Measurements from ENCODE around the gene RHOXF2. TPM values are rescaled to one million over a fixed set of nuclear protein-coding genes. Genes with fewer than 3 reads are reported as not detected.
"Not testable (repeated sequence)": the region's sequence is repeated elsewhere in the genome, so short reads cannot be mapped to it uniquely, and the experiment has no call there.

RHOXF2 gene
- total RNA-seq, 1 donor from 2014 or later = not detected

- Mint-ChIP-seq H3K36me3 (ENCODE audit: low read depth, unreplicated experiment) (no peaks in the 10 kb centered on the region), H3K27ac (ENCODE audit: unreplicated experiment) (no peak overlapping the region), H3K27me3 (ENCODE audit: unreplicated experiment) (peaks cover 1% of the 10 kb centered on the region), H3K4me1 (ENCODE audit: unreplicated experiment) (peaks cover 5% of the 10 kb centered on the region), H3K4me3 (ENCODE audit: unreplicated experiment) (no peak overlapping the region), H3K9me3 (ENCODE audit: unreplicated experiment) (no peaks in the 10 kb centered on the region)
- TF ChIP-seq CTCF (IDR thresholded peaks at IDR 0.05; ENCODE audit: unreplicated experiment) = no peak
- no peak for DNase-seq (ENCODE audit: low spot score)
These were observed 33.0 kb upstream of the RHOXF2 start for GRCh38 chrX:120125444-120125843.

GRCh38 chrX:120128306-120128846, 30.0 kb upstream of the RHOXF2 start:
- H3K36me3 Mint-ChIP-seq (ENCODE audit: low read depth, unreplicated experiment); H3K27me3 Mint-ChIP-seq (ENCODE audit: unreplicated experiment); H3K27ac Mint-ChIP-seq (ENCODE audit: unreplicated experiment); H3K9me3 Mint-ChIP-seq (ENCODE audit: unreplicated experiment); DNase-seq (ENCODE audit: low spot score); H3K4me1 Mint-ChIP-seq (ENCODE audit: unreplicated experiment); H3K4me3 Mint-ChIP-seq (ENCODE audit: unreplicated experiment): not testable (repeated sequence)

GRCh38 chrX:120136128-120136527, 22.3 kb upstream of the RHOXF2 start:
- Mint-ChIP-seq H3K27me3 (ENCODE audit: unreplicated experiment) (no peaks in the 10 kb centered on the region), H3K4me3 (ENCODE audit: unreplicated experiment) (no peak overlapping the region), H3K36me3 (ENCODE audit: low read depth, unreplicated experiment) (no peaks in the 10 kb centered on the region), H3K27ac (ENCODE audit: unreplicated experiment) (no peak overlapping the region), H3K4me1 (ENCODE audit: unreplicated experiment) (no peaks in the 10 kb centered on the region), H3K9me3 (ENCODE audit: unreplicated experiment) (no peaks in the 10 kb centered on the region)
- DNase-seq (ENCODE audit: low spot score) = no peak
- no peak for TF ChIP-seq CTCF (IDR thresholded peaks at IDR 0.05; ENCODE audit: unreplicated experiment)

- DNase-seq (ENCODE audit: low spot score) = no peak
- no peaks in the 10 kb centered on the region for H3K27me3 Mint-ChIP-seq (ENCODE audit: unreplicated experiment)
- no peaks in the 10 kb centered on the region for H3K9me3 Mint-ChIP-seq (ENCODE audit: unreplicated experiment)
- no peaks in the 10 kb centered on the region for H3K4me1 Mint-ChIP-seq (ENCODE audit: unreplicated experiment)
- no peak overlapping the region for H3K27ac Mint-ChIP-seq (ENCODE audit: unreplicated experiment)
- TF ChIP-seq CTCF (IDR thresholded peaks at IDR 0.05; ENCODE audit: unreplicated experiment) = no peak
- no peak overlapping the region for H3K4me3 Mint-ChIP-seq (ENCODE audit: unreplicated experiment)
- no peaks in the 10 kb centered on the region for H3K36me3 Mint-ChIP-seq (ENCODE audit: low read depth, unreplicated experiment)
These were observed 21.6 kb upstream of the RHOXF2 start for GRCh38 chrX:120136840-120137239.

GRCh38 chrX:120137439-120137838, 21.0 kb upstream of the RHOXF2 start:
- no peak for TF ChIP-seq CTCF (IDR thresholded peaks at IDR 0.05; ENCODE audit: unreplicated experiment)
- Mint-ChIP-seq H3K4me3 (ENCODE audit: unreplicated experiment) (no peak overlapping the region), H3K4me1 (ENCODE audit: unreplicated experiment) (no peaks in the 10 kb centered on the region), H3K27me3 (ENCODE audit: unreplicated experiment) (no peaks in the 10 kb centered on the region), H3K9me3 (ENCODE audit: unreplicated experiment) (no peaks in the 10 kb centered on the region), H3K36me3 (ENCODE audit: low read depth, unreplicated experiment) (no peaks in the 10 kb centered on the region), H3K27ac (ENCODE audit: unreplicated experiment) (no peak overlapping the region)
- DNase-seq (ENCODE audit: low spot score) = no peak
